Measurements from ENCODE around the gene PHOSPHO2.
A peak's percentile ranks its signal among the peaks of the same experiment; 100 is the strongest.

Gene PHOSPHO2

DNA sequence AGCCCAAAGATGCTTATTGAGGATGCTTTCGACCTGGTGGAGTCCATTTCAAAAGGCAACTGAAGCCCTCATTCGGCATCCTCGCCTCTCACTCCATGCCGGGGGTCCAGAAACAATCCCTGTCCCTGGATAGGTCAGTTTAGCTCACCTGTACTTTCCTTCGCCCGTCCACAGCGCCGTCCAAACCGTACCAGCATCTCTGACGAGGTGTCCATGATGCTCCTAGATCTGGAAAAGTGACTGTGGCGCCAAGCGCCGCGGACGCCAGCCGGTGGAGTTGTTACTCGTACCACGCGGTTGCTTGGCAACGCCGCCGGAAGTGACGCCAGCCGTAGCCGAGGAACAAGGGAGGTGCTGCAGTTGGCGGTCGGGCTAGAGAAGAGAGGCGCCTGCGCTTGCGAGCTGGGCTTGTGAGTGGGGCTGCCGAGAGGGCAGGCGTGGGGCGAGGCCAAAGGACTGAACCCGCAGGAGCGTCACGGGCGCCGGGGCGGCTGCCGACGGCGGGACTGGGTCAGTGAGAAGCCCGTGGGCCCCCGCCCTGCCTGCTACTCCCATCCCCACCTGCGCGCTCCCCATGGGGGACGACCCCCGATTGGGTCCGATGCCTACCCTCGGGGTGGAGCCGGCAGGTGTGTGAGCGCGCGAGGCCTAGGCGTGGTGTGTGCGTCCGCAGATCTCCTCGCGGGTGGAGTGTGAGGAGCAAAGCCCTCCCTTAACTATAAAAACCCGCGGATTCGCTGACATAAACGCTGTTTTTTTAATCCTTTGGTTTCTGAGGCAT, at the start of gene PHOSPHO2, which contains the start of gene CFAP210:
Gene PHOSPHO2 (plus strand): TSS at position 357 of the 781 bp plus-strand sequence. CDS start 6,503 bp downstream, outside the sequence.
Gene CFAP210 (minus strand): TSS at position 293 of the 781 bp plus-strand sequence. CDS start 78 bp downstream, at position 215.
- peak; percentile 98 for DNase-seq

DNA sequence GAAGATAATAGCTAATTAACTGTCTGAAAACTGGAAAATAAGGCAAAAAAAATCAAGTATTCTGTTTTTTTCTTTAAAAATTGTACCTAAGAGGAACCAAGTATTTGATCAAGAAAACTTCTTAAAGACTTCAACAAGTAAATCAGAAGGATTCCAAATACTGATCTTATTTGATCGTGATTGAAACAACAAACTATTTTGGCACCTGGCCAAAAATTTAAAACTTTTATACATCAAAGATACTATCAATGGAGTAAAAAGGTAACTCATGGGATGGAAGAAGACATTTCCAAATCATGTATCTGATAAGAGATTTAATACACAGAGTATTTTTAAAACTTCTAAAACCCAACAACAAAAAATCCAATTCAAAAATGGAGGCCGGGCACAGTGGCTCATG, 46.8 kb upstream of the PHOSPHO2 start:
- DNase-seq = no peak

DNA sequence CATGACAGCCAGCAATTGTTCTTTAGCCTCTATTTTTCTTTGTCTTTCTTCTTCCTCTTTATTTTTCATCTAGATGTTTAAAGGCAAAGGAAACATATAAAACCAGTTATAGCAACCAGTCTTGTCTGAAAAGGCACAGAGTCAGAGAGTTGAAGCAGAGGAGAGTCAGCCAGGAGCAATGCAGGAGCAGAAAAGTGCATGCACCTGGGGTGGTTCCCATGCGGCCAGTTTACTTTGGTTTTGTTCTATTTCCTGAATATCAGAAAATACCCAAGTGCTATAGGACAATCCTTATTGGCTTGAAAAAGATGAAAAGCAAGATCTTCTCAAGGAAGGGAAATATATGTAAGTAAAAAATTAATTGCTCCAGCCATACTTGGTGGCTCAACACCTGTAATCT, 45.0 kb upstream of the PHOSPHO2 start:
- DNase-seq = no peak

DNA sequence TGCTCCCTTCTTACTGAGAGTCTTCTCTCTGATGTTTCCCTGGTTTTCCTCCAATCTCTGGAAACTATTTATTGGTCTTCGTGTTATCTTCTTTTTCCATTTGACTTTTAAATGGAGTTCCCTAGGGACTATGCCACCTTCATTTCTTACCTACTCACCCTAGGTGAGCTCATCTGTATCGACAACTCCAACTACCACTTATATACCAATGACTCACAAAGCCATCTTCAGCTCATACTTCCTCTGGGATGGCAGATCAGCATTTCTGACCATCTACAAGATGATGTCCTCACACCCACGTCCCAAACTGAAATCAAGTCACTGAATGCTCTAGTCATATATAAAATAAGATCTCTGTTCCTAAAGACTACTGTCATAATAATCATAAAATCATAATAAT, 40.6 kb upstream of the PHOSPHO2 start:
- no peak for DNase-seq

DNA sequence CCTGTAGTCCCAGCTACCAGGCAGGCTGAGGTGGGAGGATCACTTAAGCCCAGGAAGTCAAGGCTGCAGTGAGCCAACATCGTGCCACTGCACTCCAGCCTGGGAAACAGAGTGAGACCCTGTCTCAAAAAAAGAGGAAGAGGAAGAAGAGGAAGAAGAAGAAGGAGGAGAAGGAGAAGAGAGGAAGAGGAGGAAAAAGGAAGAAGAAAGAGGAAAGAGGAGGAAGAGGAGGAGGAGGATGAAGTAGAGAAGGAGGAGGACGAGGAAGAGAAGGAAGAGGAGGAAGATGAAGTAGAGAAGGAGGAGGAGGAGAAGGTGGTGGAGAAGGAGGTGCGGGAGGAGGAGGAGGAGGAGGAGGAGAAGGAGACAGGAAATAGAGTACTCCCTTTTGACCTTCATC, 38.1 kb upstream of the PHOSPHO2 start:
- no peak for DNase-seq

GRCh38 chr2:169658877-169659276, 35.4 kb upstream of the PHOSPHO2 start:
- no peak for DNase-seq

DNA sequence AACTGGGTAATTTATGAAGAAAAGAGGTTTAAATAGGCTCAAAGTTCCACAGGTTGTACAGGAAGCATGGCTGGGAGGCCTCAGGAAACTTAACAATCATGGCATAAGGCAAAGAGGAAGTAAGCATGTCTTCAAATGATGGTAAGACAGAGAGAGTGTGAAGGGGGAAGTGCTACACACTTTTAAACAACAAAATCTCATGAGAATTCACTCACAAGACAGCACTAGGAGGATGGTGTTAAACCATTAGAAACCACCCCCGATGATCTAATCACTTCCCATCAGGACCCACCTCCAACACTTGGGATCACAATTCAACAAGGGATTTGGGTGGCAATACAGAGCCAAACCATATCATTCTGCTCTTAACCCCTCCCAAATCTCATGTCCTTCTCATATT, 34.9 kb upstream of the PHOSPHO2 start:
- no peak for DNase-seq

GRCh38 chr2:169661265-169661664, 33.0 kb upstream of the PHOSPHO2 start:
- no peak for DNase-seq

DNA sequence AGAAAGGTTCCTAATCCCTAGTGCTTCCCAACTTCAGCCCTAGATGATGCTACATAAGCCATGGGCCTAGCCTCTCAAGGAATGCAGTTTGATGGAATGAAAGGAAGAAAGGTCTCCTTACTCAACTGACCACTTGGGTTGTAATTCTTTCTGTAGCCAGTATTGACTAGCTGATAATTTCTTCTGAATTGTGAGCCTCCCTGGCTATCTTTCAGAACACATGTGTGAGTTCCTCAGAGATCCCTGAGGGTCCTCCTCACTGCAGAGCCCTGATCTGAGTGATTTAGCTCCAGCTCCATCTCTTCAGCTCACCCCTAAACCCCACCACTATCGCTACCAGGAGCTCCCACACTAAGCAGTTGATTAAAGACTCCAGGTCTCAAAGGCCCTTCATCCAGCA, 31.5 kb upstream of the PHOSPHO2 start:
- no peak for DNase-seq

GRCh38 chr2:169663247-169663646, 31.0 kb upstream of the PHOSPHO2 start:
- no peak for DNase-seq

DNA sequence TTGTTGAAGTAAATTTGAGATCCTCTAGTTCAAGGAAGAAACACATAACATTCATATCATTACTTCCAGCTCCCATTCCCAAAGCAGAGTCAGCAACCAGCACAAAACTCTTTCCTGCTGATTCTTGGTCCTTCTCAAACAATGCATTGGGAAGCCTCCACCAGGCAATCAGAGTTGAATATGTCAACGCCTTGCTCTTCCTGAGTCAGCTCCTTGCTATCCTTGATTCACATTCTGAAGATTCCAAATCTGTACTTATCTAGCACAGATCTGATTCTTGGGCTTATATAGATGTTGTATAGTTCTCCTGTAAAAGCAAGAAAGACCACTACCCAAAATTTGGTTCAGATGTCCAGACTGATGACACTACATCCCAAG, 29.7 kb upstream of the PHOSPHO2 start:
- DNase-seq = no peak

DNA sequence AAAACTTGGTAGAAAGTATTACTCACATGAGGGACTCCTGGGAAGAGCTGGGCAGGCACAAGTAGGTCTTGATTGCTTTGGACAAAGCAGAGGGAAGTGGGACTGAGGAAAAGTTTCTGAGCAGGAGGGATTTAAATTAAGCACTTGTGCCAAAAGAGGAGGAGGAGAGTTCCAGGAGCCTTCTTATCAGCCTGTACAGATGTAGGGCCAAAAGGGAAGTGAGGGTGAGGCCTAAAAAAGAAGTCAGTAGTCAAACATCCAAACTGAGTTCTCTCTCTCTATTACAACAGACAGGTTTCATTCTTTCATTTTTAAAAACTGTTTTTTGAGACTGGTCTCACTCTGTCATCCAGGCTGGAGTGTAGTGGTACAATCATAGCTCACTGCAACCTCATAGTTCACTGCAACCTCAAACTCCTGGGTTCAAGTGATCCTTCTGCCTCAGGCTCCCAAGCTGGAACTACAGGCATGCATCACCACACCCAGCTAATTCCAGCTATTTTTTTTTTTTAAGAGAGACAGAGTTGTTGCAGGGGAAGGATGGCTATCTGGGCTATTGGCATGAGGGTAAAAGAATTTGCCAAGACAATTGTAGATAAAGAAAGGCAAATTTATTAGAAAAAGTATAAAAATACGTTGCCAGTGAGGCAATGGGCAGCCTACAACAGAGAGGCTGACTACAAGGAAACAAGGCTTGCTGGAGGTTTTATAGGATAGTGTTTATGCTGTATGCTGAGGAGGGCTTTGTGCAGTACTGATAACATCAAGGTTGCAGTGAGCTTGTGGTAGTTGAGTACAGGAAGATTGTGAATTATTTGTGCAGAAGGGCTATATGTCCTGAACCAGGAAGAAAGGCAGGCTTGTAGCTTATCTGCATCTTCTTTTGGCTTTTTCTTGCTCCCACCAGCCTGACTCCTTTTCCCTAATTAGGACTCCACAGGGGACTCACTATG, 29.0 kb upstream of the PHOSPHO2 start:
- DNase-seq = no peak

DNA sequence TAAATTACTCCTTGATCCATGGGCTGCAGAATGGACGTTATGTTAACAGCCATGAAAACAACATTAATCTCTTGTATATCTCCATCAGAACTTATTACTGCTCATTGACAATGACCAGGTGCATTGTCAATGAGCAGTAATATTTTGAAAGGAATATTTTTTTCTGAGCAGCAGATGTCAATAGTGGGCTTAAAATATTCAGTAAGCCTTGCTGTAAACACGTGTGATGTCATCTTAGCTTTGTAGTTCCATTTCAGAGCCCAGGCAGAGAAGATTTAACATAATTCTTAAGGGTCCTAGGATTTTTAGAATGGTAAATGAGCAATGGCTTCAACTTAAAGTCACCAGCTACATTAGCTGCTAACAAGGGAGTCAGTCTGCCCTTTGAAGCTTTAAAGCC, 26.7 kb upstream of the PHOSPHO2 start:
- no peak for DNase-seq

DNA sequence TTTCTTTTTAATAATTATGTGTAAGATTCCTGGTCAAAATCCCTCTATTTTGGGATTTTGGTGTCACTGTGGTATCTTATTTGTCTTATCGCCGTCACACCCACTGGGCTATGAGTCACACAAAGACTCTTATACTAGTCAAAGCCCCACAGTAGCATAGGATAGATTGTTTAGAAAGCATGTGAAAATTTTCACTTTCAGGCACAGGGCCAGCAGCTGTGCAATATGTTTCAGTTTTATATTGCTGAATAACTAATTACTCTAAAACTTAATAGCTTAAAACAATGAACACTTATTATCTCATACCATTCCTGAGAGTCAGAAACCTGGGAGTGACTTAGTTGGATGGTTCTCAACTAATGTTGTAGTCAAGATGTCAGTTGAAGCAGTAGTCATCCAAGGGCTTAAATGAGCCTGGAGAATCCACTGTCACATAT, 24.0 kb upstream of the PHOSPHO2 start:
- no peak for DNase-seq

DNA sequence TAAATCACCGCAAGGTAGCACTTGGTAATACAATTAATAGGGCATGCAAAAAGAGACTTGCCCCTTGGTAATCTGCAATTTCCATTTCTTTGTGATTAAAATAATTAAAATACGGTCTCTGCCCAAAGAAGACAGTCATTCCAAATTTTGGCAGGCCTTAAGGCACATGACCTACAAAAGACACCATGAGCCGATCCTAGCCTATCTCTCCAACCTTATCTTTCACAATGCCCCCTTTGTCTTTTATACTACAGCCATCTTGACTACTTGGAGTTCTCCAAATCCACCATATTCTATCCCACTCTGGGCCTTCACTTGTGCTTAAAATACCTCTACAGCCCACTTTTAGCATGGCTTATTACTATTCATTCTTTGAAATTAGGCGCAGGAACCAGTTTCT, 23.3 kb upstream of the PHOSPHO2 start:
- no peak for DNase-seq

DNA sequence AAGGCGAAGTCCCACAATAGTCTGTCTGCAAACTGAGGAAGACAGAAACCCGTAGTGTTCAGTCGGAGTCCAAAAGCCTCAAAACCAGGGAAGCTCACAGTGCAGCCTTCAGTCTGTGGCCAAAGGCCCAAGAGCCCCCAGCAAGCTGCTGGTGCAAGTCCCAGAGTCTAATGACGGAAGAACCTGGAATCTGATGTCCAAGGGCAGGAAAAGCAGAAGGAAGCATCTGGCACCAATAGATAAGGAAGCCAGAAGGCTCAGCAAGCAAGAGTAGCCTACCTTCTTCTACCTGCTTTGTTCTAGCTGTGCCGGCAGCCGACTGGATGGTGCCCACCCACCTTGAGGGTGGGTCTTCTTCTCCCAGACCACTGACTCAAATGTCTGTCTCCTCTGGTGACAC, 21.9 kb upstream of the PHOSPHO2 start:
- DNase-seq = no peak

DNA sequence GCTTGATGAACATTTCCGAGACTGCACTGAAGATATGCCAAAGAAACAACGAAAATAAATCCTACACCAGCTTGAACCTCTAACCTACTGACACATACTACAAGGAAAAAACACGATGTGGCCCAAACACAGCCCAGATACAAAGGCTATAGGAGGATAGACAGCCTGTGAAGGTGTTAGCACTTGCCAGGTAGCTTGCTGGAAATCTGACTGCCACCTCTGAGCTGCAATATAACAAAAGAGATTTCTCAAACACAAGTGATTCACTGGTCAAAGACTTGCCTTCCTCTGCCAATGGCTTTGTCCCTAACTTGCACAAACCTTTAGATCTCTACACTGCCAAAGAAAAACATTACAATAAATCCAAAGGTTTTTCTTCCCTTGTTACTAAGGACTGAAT, 21.2 kb upstream of the PHOSPHO2 start:
- no peak for DNase-seq

DNA sequence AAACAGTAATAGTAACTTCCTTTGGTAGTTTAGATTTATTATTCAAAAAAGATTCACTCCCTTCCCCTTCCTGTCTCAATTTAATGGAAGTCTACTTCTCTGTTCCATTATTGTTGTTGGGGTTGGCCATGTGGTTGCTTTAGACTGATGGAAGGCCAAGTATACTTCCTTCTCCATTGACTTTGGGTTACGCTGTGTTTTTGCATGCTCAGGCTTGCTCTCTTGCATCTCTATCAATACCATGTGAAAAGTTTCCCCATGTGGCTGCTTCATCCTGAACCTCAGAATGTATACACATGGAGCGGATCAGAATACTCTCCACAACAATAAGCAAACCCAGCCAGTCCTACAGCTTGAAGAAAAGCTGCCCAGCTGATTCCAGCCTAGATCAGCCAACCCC, 20.3 kb upstream of the PHOSPHO2 start:
- no peak for DNase-seq

GRCh38 chr2:169676357-169676756, 17.9 kb upstream of the PHOSPHO2 start:
- DNase-seq = no peak

GRCh38 chr2:169676850-169677249, 17.4 kb upstream of the PHOSPHO2 start:
- no peak for DNase-seq

GRCh38 chr2:169683054-169683424, 11.2 kb upstream of the PHOSPHO2 start:
- peak; percentile 12 for DNase-seq

DNA sequence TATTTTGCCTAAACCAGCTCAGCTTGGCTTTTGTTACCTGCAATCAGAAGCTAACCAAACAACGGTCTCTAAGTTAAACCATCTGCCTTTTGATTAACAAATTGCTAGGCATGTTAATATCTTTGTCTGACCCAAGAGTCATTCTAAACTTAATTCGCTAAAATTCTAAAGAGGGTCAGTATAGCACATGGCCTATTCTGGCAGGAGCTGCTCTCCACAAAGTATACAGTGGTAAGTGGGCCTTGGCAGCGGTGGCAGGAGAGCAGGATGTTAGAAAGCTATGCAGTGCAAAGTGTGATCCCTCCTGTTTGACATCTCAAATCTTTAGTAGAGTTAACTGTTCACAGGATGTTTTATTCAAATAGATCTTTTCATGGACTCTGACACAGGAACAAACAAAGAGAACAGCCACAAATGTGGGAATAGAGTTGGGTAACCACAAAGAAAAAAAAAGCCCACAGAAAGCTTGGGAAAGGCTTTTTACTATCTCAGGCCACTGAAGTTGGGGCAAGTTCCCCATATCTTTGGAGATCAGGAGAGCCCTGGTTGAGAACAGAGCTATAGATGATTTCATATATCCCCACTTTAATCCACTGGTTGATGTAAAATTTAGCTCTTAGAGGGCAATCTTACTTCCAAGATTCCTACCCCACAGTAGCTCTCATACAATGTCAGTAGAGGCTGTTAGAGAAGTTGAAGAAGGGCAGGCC, 10.7 kb upstream of the PHOSPHO2 start:
- DNase-seq = no peak

DNA sequence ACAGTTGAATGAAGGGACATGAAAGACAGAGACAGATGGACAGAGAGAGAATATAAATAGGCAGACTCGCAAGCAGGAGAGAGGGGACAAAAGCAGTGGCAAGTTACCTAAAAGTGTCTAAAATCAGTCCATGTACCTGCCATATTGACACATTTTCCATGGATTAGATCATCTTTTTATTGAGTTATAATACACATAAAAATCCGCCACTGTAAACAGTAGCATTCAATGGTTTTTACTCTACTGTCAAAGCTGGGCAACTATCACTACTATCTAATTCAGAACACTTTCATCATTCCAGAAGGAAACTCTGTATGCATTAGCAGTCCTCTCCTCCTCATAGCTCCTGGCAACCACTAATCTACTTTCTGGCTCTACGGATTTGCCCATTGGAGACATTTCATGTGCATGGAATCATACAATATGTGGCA, 10.1 kb upstream of the PHOSPHO2 start:
- DNase-seq = no peak

All from stimulated activated CD4-positive, alpha-beta T cell treated with anti-CD3 and anti-CD28 coated beads, Interleukin-1b, Interleukin-23, amount 100 ng/mL, for 48 hours (primary cell).